GM21360 (cell line): Measurements from ENCODE around the gene NFE2L3.
"Not testable (repeated sequence)": the region's sequence is repeated elsewhere in the genome, so short reads cannot be mapped to it uniquely, and the experiment has no call there.

ENCODE experiments used
- ATAC-seq: cut with Tn5 transposase; IDR thresholded peaks from one replicate; pipeline ENCODE4 v1.9.1; 2021; ENCODE audit warnings: mild to moderate bottlenecking, moderate library complexity; ENCODE audit not compliant: unreplicated experiment

NFE2L3 gene, protein sequence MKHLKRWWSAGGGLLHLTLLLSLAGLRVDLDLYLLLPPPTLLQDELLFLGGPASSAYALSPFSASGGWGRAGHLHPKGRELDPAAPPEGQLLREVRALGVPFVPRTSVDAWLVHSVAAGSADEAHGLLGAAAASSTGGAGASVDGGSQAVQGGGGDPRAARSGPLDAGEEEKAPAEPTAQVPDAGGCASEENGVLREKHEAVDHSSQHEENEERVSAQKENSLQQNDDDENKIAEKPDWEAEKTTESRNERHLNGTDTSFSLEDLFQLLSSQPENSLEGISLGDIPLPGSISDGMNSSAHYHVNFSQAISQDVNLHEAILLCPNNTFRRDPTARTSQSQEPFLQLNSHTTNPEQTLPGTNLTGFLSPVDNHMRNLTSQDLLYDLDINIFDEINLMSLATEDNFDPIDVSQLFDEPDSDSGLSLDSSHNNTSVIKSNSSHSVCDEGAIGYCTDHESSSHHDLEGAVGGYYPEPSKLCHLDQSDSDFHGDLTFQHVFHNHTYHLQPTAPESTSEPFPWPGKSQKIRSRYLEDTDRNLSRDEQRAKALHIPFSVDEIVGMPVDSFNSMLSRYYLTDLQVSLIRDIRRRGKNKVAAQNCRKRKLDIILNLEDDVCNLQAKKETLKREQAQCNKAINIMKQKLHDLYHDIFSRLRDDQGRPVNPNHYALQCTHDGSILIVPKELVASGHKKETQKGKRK

DNA sequence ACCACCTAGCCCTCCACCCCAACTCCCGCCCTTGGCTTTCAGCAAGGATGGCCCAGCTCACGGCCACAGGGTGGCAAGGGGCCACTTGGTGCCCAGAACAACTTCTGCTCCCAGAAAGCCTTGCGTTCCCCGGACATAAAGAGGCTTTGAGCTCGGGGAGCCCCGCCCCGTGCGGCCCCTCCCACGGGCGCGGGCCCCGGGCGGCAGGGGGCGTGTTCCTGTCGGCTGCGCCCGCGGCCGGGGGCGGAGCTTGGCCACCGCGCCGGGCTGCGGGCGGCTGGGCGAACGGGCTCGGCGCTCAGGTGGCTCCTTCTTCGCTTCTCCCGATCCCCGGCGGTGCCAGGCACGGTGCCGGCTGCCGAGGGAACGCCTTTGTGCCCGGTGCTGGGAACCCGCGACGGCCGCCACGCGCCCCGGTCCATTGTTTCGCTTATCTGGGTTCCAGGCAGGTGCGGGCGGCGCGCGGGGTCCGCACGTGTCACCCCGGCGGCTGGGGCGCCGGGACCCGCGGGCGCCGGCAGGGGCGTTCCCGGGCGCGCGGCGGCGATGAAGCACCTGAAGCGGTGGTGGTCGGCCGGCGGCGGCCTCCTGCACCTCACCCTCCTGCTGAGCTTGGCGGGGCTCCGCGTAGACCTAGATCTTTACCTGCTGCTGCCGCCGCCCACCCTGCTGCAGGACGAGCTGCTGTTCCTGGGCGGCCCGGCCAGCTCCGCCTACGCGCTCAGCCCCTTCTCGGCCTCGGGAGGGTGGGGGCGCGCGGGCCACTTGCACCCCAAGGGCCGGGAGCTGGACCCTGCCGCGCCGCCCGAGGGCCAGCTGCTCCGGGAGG is at the start of gene NFE2L3:
TSS of gene NFE2L3 (plus strand) at position 246 of the 829 bp plus-strand sequence. CDS start at position 547, 301 bp downstream.
- peak; percentile 51 for ATAC-seq

DNA sequence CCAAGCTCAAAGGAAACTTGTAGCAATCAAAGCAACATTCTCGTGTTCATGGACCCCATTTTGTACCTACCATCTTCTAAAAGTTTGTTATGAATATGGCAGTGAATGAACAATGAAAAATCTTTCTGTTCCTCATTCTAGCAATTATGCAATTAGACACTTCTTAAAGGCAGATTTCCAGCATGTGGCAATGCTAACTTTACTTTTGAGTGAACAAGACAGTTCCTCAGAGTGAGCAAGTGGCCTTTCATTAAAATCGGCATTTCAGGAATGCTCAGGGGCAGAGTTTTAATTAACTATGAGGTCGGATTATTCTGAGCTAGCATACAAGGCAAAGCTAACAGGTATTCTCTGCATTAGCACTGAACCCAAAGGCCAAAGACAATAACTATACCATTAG is 48.4 kb upstream of the NFE2L3 start:
- ATAC-seq, result no peak

DNA sequence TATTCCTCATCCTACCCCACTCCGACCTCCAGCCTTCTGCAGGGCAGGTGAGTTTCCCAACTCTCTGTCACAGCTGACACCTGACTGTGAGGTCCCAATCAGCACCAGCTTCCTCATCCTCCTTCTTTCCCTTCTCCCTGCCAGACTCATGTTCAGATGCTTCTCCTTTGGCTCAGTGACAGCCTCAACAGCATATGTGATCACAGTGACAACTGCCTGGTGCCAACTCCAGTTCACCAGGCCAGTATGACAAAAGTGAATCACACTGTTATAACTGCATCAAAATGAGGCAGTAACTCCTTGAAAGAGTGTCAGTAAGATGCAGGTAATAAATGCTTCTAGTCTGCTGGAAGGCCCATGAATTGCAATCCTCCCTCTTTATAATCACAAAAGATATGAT is 46.8 kb upstream of the NFE2L3 start:
- ATAC-seq, result no peak

DNA sequence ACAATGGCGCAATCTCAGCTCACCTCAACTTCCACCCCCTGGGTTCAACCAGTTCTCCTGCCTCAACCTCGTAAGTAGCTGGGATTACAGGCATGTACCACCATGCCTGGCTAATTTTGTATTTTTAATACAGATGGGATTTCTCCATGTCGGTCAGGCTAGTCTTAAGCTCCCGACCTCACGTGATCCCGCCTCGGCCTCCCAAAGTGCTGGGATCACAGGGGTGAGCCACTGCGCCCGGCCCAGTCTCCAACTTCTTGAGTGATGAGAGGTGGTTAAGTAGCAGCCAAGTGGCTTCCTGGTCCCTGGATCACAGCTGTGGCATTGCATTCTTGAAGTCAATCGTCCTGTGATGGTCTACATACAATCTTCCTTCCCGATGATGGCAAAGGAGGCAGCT is 46.1 kb upstream of the NFE2L3 start:
- ATAC-seq, result no peak

DNA sequence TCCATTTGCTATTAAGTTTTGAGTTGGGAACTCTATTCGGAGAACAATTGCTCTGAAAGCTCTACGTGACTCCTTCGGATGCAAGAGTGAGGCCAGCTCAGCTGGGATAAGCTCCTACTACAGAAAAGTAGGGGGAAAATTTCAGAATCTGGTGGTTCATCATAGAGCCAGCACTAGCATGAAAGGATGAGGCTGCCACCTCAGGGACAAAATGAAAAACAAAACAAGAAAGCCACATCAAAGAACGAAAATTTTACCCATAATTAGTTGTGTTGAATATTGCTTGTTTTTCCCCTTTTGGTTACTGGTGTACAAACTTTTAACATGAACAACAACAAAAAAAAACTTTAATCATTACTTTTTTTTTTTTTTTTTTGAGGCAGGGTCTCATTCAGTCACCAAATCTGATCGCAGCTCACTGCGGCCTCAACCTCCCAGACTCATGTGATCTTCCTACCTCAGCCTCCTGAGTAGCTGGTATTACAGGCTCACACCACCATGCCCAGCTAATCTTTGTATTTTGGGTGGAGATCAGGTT is 39.7 kb upstream of the NFE2L3 start:
- no peak for ATAC-seq

DNA sequence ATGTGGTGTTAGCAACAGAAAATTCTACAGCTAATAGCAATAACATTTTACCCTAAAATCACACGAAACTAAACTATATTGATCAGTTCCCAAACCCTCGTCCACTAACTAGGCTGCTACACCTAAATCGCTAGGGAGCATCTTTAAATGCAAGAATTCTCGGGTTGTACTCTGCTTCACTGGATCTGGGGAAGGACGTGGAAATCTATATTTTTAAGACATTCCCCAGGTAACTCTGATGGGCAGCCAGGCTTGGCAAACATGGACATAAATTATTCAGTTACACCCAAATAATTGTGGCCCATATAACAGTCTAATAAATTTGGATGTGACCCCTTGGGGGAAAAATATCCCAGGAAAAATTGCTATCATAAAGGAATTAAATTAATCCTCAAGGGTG is 36.3 kb upstream of the NFE2L3 start:
- ATAC-seq, result no peak

DNA sequence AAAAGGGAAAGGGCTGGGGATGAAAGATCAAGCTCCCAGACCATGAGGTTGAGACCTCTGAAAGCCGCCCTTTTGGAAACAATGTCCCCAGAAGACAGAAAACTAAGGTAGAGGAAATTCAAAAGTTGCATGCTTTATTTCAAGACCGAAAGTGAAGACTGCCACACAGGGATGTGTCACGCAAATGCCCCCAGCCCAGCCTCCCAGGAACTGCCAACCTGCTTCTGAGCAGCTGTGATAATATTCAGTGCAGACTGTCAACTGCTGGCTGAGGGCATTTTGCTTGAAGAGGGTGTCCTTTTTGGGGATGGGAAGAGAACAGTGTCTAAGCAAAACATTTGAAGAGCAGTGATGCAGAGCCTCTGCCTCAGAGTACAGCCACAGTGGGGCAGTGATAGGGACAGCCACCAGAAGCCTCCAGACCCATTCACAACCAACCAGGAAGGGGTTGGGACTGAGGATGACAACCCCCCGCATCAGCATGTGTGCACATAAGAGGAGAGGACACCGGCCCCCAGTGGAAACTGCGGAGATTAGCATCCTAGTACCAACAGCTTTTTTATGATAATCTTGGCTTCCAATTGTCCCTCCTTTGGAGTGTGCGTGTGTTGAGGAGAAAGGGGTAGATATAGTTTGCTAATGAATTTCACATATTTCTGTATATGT is 34.7 kb upstream of the NFE2L3 start:
- ATAC-seq, result no peak

DNA sequence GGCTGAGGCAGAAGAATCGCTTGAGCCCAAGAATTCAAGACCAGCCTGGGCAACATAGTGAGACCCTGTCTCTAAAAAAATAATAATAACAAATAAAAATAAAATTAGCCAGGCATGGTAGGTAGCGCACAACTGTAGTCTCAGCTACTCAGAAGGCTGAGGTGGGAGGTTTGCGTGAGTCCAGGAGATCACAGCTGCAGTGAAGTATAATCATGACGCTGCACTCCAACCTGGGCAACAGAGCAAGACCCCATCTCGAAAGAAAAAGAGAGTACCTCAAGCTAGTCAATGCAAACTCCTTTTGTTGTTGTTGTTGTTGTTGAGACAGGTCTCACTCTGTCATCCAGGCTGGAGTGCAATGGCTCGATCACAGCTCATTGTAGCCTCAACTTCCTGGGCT is 34.0 kb upstream of the NFE2L3 start:
- no peak for ATAC-seq

DNA sequence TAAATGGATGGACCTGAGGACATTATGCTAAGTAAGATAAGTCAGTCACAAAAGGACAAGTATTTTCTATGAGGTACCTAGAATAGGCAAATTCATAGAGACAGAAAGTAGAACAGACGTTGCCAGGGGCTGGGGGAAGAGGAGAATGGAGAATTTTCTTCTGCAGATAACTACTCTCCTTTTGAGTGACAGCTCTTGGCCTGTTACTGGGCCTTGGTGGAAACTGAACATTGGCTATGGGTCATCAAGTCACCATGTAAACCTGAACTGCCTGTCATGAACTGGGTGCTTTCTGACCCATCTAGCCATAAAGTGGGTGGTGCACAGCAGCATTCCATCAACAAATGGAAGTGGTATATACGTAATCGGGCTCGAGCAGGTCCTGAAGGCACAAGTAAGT is 29.3 kb upstream of the NFE2L3 start:
- ATAC-seq, result no peak

DNA sequence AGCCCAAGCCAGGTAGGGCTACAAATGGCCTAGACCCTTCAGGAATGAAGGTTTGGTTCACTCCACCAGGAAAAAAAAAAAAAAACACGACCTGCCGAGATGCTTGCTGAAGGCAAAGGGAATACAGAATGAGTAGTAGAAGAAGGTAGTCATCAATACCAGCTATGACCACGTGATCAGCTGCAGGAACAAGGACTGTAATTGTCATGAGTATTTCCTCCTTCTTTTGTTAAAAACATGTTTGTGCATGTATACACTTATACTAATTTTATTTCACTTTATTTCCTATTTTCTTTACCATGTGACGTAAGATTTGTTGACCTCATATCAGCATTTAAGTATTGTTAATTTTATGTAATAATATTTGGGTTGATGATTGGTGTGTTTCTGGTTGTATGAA is 27.2 kb upstream of the NFE2L3 start:
- ATAC-seq, result not testable (repeated sequence)

DNA sequence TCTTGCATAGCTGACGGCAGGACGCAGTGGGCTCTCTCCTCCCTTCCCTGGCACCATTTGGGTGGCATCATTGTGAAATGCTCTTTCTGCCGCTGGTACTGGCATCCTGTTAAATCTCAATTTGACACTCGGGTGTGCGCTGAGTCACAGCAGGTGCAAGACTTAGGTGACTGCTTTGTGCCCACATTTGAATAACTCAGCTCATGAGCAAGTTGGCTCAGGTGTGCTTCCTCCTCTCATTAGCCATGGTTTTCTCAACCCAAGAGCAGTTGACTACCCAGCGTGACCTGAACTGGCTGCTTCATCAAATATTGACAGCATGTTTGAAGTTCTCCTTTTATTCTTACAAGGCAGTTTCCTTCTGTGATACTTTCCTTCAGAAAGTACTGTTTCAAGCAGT is 24.6 kb upstream of the NFE2L3 start:
- ATAC-seq, result no peak

DNA sequence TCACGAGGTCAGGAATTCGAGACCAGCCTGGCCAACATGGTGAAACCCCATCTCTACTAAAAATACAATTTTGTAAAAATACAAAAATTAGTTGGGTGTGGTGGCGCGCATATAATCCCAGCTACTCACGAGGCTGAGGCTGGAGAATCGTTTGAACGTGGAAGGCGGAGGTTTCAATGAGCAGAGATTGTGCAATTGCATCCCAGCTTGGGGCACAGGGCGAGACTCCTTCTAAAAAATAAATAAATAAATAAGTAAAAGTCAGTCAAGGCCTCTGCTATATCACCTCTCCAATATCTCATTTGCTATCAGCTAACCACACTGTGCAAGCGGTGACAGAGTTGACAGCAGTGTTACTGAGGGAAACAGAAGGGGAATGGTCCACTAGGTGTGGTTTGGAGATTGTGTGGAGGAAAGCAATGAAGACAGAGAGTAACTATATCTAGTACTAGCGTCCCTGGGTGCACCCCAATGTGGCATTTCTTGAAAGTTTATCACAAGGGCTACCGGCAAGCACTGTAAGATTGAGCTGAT is 20.9 kb upstream of the NFE2L3 start:
- ATAC-seq, result no peak

DNA sequence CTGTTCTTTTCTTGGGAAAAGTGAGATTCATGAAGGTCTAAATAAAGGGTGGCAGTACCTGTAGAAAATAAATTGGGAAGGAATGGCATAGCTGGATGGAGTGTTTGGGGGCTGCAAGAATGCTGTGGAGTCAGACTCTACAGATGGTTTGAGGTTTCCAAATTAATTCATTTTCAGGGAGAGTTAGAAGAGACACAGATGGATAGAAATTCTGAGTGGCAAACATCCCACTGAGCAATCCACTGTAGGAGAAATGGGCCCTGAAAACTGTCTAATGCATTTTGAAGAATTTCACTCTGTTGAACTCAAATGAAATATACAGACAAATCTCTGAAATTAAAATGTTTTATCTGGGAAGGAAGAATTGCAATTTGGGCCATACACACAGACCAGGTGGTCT is 16.9 kb upstream of the NFE2L3 start:
- ATAC-seq, result no peak

DNA sequence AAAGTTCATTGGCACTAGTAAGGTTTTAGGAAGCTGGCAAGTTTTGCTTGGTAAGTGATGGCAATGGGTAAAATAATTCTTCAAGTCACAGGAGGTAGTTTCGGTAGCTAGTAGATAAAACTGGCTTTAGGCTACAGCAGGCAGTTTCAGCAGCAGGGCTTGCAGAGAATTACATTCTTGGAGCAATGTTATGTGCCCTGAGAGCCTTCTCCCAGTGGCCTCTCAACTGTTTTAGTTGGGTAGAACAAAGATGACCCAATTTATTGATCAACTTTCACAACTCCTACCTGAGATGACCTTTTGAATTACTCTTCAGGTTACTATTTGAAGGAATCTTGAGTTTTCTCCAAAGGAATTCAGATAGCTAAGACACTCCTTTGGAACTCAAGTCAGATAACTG is 16.4 kb upstream of the NFE2L3 start:
- no peak for ATAC-seq

DNA sequence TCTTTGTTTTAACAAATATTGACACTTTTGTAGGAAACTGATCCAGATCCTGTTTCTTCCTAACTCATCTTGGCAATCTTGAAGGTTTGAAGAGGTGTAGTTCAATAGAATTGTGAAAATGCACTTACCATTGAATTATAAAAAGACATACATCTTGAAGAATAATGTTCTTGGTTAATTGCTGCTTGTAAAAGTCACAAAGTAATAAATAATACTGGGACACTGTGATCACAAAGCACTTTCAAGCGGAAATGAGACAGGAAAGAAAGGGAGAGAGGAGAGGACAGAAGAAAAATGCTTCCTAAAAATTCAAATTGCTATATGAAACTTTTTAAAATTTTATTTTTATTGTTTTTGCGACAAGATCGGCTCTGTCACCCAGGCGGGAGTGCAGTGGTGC is 15.2 kb upstream of the NFE2L3 start:
- no peak for ATAC-seq

DNA sequence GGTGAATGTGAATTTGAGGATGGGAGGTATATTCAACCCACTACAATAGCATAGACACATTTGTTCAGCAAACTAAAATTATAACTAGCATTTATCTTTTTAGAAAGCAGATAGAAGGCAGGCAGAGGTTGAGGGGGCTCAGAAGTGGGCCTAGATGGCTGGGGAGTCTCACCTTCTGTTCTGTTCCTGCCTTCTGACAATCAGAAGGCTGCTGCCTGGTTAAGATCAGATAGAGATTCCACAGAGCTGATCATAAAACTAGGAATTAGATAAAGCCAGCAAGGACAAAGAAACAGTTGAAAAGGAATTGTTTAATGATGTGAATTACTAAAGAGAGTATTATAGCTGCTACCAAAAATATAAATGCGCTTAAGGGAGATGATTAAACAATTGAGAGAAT is 11.6 kb upstream of the NFE2L3 start:
- ATAC-seq, result no peak

DNA sequence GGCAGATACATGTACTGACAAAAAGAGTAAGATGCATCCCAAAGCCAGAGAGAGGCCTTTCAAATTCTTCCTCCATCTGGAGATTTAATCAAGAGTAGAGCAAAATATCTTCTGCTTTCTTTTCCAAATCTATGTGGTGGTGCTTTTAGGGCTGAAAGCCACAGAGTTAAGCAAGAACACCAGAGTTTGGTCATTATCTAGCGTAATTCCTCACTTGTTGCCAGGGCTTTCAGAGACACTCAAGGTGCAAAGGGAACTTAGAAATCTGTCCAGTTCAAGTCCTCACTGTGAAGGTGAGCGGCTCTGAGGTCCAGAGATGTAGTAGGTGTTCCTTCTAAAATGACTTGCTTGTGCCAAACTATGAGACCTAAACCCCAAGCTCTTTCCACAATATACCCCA is 10.9 kb upstream of the NFE2L3 start:
- ATAC-seq, result no peak

DNA sequence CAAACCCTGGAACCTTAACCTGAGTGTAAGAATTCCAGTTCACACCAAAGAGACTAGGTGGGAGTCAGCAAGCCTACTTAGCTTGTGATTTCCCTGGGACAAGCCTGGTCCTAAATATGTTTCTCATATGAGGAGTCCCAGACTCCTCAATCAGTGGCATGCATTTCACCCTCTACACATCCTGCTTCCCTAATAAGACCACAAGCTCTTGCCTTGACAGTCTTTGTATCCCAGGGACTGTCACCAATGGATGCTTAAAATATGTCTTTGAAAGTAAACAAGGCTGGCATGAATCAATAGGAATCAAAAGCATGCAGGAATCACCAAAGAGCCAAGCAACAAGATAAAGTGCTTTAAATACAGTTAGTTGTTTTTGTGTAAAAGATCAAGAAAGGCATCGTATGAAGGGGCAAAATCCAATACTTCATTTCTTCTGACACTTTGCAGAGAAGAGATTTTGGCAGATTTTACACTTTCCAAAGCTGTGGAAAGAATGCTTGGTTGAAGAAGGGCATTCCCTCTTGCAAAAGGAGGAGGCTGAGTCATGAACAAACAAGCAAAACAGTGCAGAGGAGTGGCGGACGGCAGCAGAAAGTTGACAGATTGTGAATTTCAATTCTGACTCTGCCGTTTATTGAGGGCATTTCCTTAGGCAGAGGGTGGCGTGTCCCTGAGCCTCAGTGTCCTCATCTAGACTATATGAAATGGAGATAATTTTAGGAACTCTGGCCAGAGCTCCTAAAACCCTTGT is 8.5 kb upstream of the NFE2L3 start:
- ATAC-seq, result no peak

DNA sequence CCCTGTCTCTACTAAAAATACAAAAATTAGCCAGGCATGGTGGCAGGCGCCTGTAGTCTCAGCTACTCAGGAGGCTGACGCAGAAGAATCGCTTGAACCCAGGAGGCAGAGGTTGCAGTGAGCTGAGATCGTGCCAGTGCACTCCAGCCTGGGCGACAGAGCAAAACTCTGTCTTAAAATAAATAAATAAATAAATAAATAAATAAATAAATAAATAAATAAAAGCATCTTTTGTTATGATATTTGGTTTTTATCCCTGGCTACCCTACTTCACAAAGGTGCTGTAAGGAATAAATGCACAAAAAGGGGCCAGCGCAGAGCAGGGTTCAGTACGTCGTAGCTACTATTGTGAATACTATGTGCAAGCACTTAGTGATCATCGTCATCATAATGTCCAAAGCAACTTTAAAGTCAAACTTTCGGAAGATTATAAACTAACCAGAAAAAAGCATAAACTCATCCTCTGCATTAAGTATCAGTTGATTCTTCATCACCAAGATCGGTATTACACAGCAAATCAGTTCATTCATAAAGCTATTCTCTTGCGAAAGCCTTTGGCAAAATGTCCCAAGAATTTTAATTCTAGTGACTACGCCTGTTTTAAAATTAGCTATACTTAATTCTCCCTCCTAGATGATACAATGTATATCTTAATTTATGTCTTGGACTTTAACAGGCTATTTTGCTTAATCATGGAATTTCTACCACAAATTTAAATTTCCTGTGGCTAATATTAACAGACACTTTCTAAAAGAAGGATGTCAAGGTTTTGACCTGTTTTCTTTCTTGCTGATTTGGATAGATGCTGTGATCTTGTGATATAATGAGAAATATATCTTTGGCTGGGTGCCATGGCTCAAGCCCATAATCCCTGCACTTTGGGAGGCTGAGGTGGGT is 7.6 kb upstream of the NFE2L3 start:
- ATAC-seq, result no peak
